Suprapubic skin (tissue), 4 donors: ENCODE measurements around the gene MLLT6. TPM values are rescaled to one million over a fixed set of nuclear protein-coding genes. Genes with fewer than 3 reads are reported as not detected.

Experiments
- DNase-seq, 2 donors: peaks; one replicate each; pipeline ENCODE4 v3.0.0-alpha.2; 2019; ENCODE audit warnings: low spot score in 2 of 2
- H3K27ac ChIP-seq: fragments of 200-600 bp; sonication (generic); one replicate; pipeline ENCODE4 v1.5.1; 2019
- H3K27me3 ChIP-seq: fragments of 200-600 bp; sonication (generic); one replicate; pipeline ENCODE4 v1.5.1; 2019
- H3K36me3 ChIP-seq: fragments of 200-600 bp; sonication (generic); one replicate; pipeline ENCODE4 v1.5.1; 2019
- H3K4me1 ChIP-seq: fragments of 200-600 bp; sonication (generic); one replicate; pipeline ENCODE4 v1.5.1; 2019
- H3K4me3 ChIP-seq: fragments of 200-600 bp; sonication (generic); one replicate; pipeline ENCODE4 v1.5.1; 2019; ENCODE audit warnings: mild to moderate bottlenecking
- H3K9me3 ChIP-seq: fragments of 200-600 bp; sonication (generic); one replicate; pipeline ENCODE4 v1.5.1; 2019
- EP300 ChIP-seq: sonication (generic); formaldehyde crosslinking; IDR thresholded peaks from one replicate; pipeline ENCODE4 v1.6.1; 2017; ENCODE audit warnings: antibody characterized with exemption
- POLR2A ChIP-seq, 2 donors: fragments of 450-650 bp; IDR thresholded peaks; one replicate each; pipeline ENCODE4 v1.6.1; 2017; ENCODE audit warnings: antibody characterized with exemption in 2 of 2, mild to moderate bottlenecking in 2 of 2, moderate library complexity in 2 of 2
- POLR2AphosphoS5 ChIP-seq, 3 donors: sonication (generic); formaldehyde crosslinking; IDR thresholded peaks; one replicate each; pipeline ENCODE4 v1.6.1; 2017; ENCODE audit warnings: antibody characterized with exemption in 3 of 3
- whole genome bisulfite sequencing: methylation state at CpG from one replicate; pipeline ENCODE4 v1.1.5; 2018; 5-methylcytosine and 5-hydroxymethylcytosine counted together
- total RNA-seq, 4 donors: library from RNA; depleted of rRNA; stranded (reverse); fragments of >200 nt; gene quantifications; one replicate each; pipeline ENCODE4 v1.1.0, GENCODE V29; 2016
- TF ChIP-seq, protein P1 (sequence below), 2 donors: fragments of 200-600 bp in 1 of 2; fragments of 450-650 bp in 1 of 2; sonication (generic) in 1 of 2; IDR thresholded peaks; one replicate each; pipeline ENCODE4 v1.5.1; 2016 to 2019; ENCODE audit warnings: antibody characterized with exemption in 2 of 2, mild to moderate bottlenecking in 1 of 2, moderate library complexity in 1 of 2

Gene MLLT6
- total RNA-seq, 4 donors from 2014 or later, result 62.7 to 136 (median 79.0) TPM

DNA sequence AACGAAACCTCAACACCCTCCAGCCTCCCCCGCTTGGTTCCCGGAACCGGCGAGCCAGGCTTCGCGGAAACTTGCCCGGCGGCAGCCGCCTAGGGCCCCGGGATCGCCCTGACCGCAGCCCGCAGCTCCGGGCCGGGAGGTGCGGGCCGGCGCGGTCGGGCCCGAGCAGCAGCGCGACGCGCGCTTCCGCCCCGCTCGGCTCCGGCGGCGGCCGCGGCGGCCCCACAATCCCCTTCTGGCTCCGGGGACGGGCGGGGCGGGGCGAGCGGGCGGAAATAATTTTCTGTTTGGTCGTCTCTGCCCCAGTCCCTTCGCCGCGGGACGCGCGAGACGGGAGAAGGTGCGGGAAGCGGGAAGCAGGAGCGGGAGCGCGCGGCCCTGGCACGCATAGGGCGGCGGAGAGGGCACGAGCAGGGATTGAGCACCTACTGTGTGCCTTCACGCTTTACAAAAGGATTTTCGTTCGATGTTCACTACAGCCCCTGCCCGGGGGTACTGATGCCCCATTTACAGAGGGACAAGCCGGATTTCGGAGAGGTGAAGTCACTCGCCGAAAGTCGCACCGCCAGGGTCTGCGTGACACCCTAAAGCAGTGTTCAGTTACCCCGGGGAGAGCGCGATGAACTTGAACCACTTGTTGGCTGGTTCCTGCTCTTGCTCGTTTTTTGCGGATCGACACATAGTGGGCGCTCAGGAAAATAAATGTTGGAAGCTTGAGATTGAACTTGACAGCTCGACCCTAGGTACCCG, 2.7 kb upstream of the MLLT6 start:
- 0% methylated on average over 21 of the region's 81 CpGs for WGBS
- H3K4me1 ChIP-seq, result peaks cover 53% of the 10 kb centered on the region
- peak overlapping the region; percentile 90 for H3K27ac ChIP-seq
- no peaks in the 10 kb centered on the region for H3K36me3 ChIP-seq
- no peaks in the 10 kb centered on the region for H3K9me3 ChIP-seq
- no peaks in the 10 kb centered on the region for H3K27me3 ChIP-seq
- H3K4me3 ChIP-seq, result peak overlapping the region; percentile 85
- TF ChIP-seq POLR2A (IDR thresholded peaks at IDR 0.05) (peak in 1 of 2 donors; percentile 72), EP300 (no peak), POLR2AphosphoS5 (IDR thresholded peaks at IDR 0.05) (peak in 2 of 3 donors; percentile 40 to 60)
- peak; percentile 93 to 95 for DNase-seq

DNA sequence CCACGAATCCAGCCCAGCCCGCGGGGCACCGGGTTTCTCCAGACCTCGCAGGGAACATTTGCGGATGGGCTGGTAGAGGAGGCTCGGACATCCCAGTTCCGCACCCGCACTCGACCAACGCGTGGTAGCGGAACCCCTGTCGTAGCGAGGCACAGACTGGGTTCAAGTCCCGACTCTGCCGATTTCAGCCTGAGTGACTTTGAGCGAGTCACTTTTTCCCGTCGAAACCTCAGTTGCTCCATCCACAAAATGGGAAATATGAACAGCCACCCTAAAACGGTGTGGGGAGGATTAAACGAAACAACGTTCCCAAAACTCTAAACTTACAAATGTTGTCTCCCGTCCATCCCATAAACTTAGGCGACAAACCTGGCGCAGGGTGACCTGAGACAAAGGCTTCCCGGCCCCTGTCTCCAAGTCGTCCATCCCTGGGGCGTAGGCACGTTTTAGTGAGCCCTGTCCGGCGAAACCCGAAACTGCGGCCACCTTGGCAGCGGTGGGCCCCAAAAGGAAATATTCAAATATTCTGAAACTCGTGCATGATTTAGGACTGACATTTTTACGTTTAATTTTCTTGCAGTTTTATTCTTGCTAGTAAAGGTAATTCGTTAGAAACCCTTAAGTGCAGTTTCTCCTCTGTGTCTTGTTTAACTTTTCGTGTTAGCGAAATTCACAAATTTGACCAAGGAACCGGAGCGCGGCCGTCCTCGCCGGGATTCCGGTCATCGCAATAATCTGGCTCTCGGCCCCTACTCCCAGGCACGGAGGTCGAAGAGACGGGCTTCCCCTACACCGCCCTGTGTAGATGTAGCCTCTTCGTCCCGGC, 1.9 kb upstream of the MLLT6 start:
- TF ChIP-seq POLR2AphosphoS5 (IDR thresholded peaks at IDR 0.05) (no peak), EP300 (no peak), POLR2A (IDR thresholded peaks at IDR 0.05) (no peak)
- TF ChIP-seq, protein P1, sequence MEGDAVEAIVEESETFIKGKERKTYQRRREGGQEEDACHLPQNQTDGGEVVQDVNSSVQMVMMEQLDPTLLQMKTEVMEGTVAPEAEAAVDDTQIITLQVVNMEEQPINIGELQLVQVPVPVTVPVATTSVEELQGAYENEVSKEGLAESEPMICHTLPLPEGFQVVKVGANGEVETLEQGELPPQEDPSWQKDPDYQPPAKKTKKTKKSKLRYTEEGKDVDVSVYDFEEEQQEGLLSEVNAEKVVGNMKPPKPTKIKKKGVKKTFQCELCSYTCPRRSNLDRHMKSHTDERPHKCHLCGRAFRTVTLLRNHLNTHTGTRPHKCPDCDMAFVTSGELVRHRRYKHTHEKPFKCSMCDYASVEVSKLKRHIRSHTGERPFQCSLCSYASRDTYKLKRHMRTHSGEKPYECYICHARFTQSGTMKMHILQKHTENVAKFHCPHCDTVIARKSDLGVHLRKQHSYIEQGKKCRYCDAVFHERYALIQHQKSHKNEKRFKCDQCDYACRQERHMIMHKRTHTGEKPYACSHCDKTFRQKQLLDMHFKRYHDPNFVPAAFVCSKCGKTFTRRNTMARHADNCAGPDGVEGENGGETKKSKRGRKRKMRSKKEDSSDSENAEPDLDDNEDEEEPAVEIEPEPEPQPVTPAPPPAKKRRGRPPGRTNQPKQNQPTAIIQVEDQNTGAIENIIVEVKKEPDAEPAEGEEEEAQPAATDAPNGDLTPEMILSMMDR (IDR thresholded peaks at IDR 0.05), result no peak
- H3K27ac ChIP-seq, result peak overlapping the region; percentile 90
- no peaks in the 10 kb centered on the region for H3K9me3 ChIP-seq
- WGBS, result 2% methylated on average over 53 of the region's 55 CpGs
- peaks cover 61% of the 10 kb centered on the region for H3K4me1 ChIP-seq
- peak overlapping the region; percentile 85 for H3K4me3 ChIP-seq
- DNase-seq, result no peak
- no peaks in the 10 kb centered on the region for H3K27me3 ChIP-seq
- H3K36me3 ChIP-seq, result no peaks in the 10 kb centered on the region

DNA sequence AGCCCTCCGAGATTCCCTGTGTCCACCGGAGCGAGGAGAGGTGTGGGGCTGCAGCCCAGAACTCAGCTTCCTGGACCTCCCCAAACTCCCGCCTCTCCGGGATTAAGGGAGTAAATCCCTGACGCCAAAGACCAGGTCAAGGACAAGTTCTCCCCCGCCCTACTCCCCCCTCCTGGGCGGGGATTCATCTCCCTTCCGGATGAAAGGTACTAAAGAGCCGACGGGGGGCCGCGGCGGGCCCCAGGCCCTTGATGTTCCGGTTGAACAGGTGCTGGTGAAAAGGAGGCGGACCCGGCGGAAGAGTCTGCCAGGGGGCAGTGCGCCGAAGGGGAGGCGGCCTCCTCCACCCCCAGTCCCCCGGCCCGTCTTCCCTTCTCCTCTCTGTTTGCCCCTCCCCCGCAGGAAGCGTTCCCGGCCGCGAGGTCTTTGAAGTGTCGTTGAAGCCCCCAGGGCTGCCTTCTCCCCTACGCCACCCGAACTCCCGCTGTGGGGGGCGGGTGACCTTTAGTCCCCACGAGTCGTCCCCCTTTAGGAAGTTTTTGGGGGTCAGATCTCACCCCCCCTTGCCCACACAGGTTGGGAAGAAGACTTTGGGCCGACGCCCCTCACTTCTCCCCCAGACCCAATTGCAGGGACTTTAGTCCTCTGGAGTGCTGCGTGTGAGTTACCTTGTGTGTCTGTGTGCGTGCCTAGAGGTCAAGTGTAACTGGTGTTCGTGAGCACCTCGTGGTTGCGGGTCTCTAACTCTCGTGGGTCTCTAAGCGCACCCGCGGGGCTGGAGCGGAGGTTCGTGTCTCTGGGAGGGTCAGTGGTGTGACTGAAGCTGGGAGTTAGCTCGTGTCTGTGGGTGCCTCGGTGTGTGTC, 1.1 kb upstream of the MLLT6 start:
- H3K27me3 ChIP-seq, result no peaks in the 10 kb centered on the region
- no peaks in the 10 kb centered on the region for H3K9me3 ChIP-seq
- H3K36me3 ChIP-seq, result peaks cover 3% of the 10 kb centered on the region
- peak overlapping the region; percentile 85 for H3K4me3 ChIP-seq
- DNase-seq, result peak; percentile 90 to 92
- WGBS, result under 1% methylated on average over 25 of the region's 50 CpGs
- TF ChIP-seq EP300, result no peak
- no peak for TF ChIP-seq POLR2A (IDR thresholded peaks at IDR 0.05)
- no peak for TF ChIP-seq POLR2AphosphoS5 (IDR thresholded peaks at IDR 0.05)
- TF ChIP-seq, protein P1 (IDR thresholded peaks at IDR 0.05), result no peak
- H3K4me1 ChIP-seq, result peaks cover 65% of the 10 kb centered on the region
- peak overlapping the region; percentile 90 for H3K27ac ChIP-seq

DNA sequence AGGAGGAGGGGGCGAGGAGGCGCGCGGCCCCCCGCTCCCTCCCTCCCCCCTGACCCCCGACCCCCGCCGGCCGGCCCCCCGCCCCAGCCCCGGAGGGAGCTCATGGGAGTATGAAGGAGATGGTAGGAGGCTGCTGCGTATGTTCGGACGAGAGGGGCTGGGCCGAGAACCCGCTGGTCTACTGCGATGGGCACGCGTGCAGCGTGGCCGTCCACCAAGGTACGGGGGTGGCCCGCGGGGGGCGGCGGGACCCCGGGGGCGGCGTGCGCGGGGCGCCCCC, 390 bp downstream of the MLLT6 start:
- WGBS, result 0% methylated on average over 11 of the region's 32 CpGs
- no peak for TF ChIP-seq POLR2AphosphoS5 (IDR thresholded peaks at IDR 0.05)
- no peak for TF ChIP-seq EP300
- TF ChIP-seq POLR2A (IDR thresholded peaks at IDR 0.05), result no peak
- TF ChIP-seq, protein P1 (IDR thresholded peaks at IDR 0.05), result no peak
- H3K27ac ChIP-seq, result peak overlapping the region; percentile 90
- no peaks in the 10 kb centered on the region for H3K9me3 ChIP-seq
- no peak for DNase-seq
- H3K36me3 ChIP-seq, result peaks cover 9% of the 10 kb centered on the region
- no peaks in the 10 kb centered on the region for H3K27me3 ChIP-seq
- peaks cover 69% of the 10 kb centered on the region for H3K4me1 ChIP-seq
- peak overlapping the region; percentile 85 for H3K4me3 ChIP-seq

DNA sequence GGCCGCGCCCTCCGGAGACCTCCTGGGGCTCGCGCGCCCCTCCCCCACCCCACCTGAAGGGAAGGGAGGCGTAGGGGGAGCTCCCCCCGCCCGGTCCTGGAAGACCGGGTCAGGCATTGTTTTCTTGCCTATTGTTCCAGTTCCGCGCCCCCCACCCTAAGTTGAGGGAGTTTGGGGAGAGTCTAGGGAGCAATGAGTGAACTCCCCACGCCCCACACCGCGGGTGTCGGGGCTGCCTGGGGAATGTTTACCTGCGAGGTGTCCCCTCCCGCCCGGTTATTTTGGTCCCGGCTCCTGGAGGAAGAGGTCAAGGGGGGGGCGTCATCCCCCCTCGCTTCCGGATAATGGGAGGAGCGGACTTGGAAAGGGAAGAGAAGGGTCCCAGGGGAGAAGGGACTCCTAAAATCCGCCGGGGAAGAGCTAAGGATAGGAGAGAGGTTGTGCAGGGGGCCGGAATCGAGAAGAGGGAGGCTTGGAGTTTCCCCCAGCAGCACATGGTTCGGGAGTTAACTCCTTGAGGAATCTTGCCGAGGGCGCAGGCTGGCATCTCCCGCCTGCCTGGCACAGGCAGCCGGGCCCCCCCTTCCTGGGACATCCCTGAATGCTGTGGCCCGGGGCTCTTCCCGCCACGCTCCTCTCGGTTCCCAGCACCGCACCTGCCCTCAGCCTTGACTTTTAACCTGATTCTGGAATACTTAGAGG, 881 bp downstream of the MLLT6 start:
- H3K4me1 ChIP-seq, result peaks cover 68% of the 10 kb centered on the region
- 0% methylated on average over 30 of the region's 38 CpGs for WGBS
- H3K9me3 ChIP-seq, result no peaks in the 10 kb centered on the region
- H3K4me3 ChIP-seq, result peak overlapping the region; percentile 85
- H3K27ac ChIP-seq, result peak overlapping the region; percentile 90
- peak in 1 of 2 donors; percentile 82 for DNase-seq
- H3K27me3 ChIP-seq, result no peaks in the 10 kb centered on the region
- TF ChIP-seq EP300, result no peak
- H3K36me3 ChIP-seq, result peaks cover 10% of the 10 kb centered on the region
